BJ (cell line): ENCODE measurements around the gene MALRD1. TPM values are rescaled to one million over a fixed set of nuclear protein-coding genes. Genes with fewer than 3 reads are reported as not detected.

ENCODE experiments used
- CTCF ChIA-PET: fragments of 350-600 bp; formaldehyde crosslinking; extraction: SDS; loops from one replicate; lab custom pipeline; 2021; ENCODE audit warnings: antibody characterized with exemption, inconsistent platforms; lab: Yijun Ruan, JAX
- POLR2A ChIA-PET: fragments of 300-600 bp; sonication (Branson Sonifier 250); formaldehyde crosslinking; extraction: SDS; loops from one replicate; lab custom pipeline; 2021; ENCODE audit warnings: antibody characterized with exemption; lab: Charles Lee
- DNase-seq: peaks from one replicate; pipeline ENCODE4 v3.0.0-alpha.2; 2011; ENCODE audit warnings: low read depth
- H3K27me3 ChIP-seq: 2 replicates; pipeline ENCODE4 v1.6.0; 2011; ENCODE audit warnings: low read length; ENCODE audit not compliant: control insufficient read depth, insufficient read depth
- H3K36me3 ChIP-seq: 2 replicates; pipeline ENCODE4 v1.5.1; 2011; ENCODE audit warnings: low read length; ENCODE audit not compliant: control insufficient read depth, insufficient read depth
- H3K4me3 ChIP-seq: 2 replicates; pipeline ENCODE4 v1.5.1; 2011; ENCODE audit warnings: low read depth, mild to moderate bottlenecking, control low read depth, low read length
- CTCF ChIP-seq: IDR thresholded peaks from 2 replicates; pipeline ENCODE4 v1.5.1; 2011; ENCODE audit warnings: low read depth, mild to moderate bottlenecking, control low read depth, inconsistent platforms, low read length, moderate library complexity; ENCODE audit not compliant: insufficient read depth
- polyA plus RNA-seq: library from polyadenylated mRNA; depleted of rRNA; stranded (reverse); fragments of >200 nt; gene quantifications from 2 replicates; pipeline ENCODE4 v1.2.3, GENCODE V29; 2011

The MALRD1 gene
- polyA plus RNA-seq, 1 experiment: not detected

- no peak for DNase-seq
- Histone ChIP-seq H3K4me3 (no peak overlapping the region), H3K36me3 (no peaks in the 10 kb centered on the region), H3K27me3 (no peaks in the 10 kb centered on the region)
- ChIA-PET POLR2A (no interaction called here), CTCF (interaction anchor here (0.6 kb wide), 1 partner anchor 955 kb away, joined by 3 read pairs; no protein-coding TSS in a partner anchor)
- TF ChIP-seq CTCF: no peak
Observed at GRCh38 chr10:19194866-19195265, 146.3 kb downstream of the MALRD1 start.

GRCh38 chr10:19195698-19196097 lies 147.1 kb downstream of the MALRD1 start:
- POLR2A ChIA-PET: no interaction called here
- no peaks in the 10 kb centered on the region for H3K27me3 ChIP-seq
- CTCF ChIA-PET: interaction anchor here (0.6 kb wide), 1 partner anchor 956 kb away, joined by 3 read pairs; no protein-coding TSS in a partner anchor
- H3K4me3 ChIP-seq: no peak overlapping the region
- TF ChIP-seq CTCF: no peak
- H3K36me3 ChIP-seq: no peaks in the 10 kb centered on the region
- DNase-seq: no peak

GRCh38 chr10:19200211-19200610 lies 151.6 kb downstream of the MALRD1 start:
- Histone ChIP-seq H3K36me3 (no peaks in the 10 kb centered on the region), H3K27me3 (no peaks in the 10 kb centered on the region), H3K4me3 (no peak overlapping the region)
- TF ChIP-seq CTCF: no peak
- DNase-seq: no peak
- ChIA-PET CTCF (no interaction called here), POLR2A (no interaction called here)

- ChIA-PET POLR2A (no interaction called here), CTCF (no interaction called here)
- H3K4me3 ChIP-seq: no peak overlapping the region
- H3K27me3 ChIP-seq: no peaks in the 10 kb centered on the region
- no peak for TF ChIP-seq CTCF
- DNase-seq: no peak
- no peaks in the 10 kb centered on the region for H3K36me3 ChIP-seq
Observed at GRCh38 chr10:19204246-19204917, 155.8 kb downstream of the MALRD1 start.

- DNase-seq: no peak
- no peaks in the 10 kb centered on the region for H3K27me3 ChIP-seq
- CTCF ChIA-PET: interaction anchor here (0.8 kb wide), 1 partner anchor 853 kb away, joined by 4 read pairs; no protein-coding TSS in a partner anchor
- POLR2A ChIA-PET: no interaction called here
- no peaks in the 10 kb centered on the region for H3K36me3 ChIP-seq
- no peak for TF ChIP-seq CTCF
- H3K4me3 ChIP-seq: no peak overlapping the region
Observed at GRCh38 chr10:19209319-19209718, 160.7 kb downstream of the MALRD1 start.
